HepG2 (cell line): ENCODE measurements around the gene MYO18B. TPM values are rescaled to one million over a fixed set of nuclear protein-coding genes. Genes with fewer than 3 reads are reported as not detected.

Experiments
- GPN1 ChIP-seq: sonication (generic); formaldehyde crosslinking; IDR thresholded peaks from 2 replicates; pipeline ENCODE4 v1.5.1; 2020; ENCODE audit warnings: missing genetic modification reagents, borderline replicate concordance
- HNRNPH1 ChIP-seq: fragments of 200-400 bp; formaldehyde crosslinking; optimal IDR thresholded peaks from 2 replicates; pipeline ENCODE3; 2017; ENCODE audit warnings: mild to moderate bottlenecking, low read depth, low read length
- RORA ChIP-seq: sonication (generic); formaldehyde crosslinking; IDR thresholded peaks from 2 replicates; pipeline ENCODE4 v1.5.0; 2020; ENCODE audit warnings: mild to moderate bottlenecking, missing genetic modification reagents, moderate library complexity
- TRIM24 ChIP-seq: sonication (generic); formaldehyde crosslinking; IDR thresholded peaks from 2 replicates; pipeline ENCODE4 v1.8.0; 2022; ENCODE audit warnings: mild to moderate bottlenecking, missing genetic modification reagents
- YEATS2 ChIP-seq: sonication (generic); formaldehyde crosslinking; IDR thresholded peaks from 2 replicates; pipeline ENCODE4 v1.4.0; 2020; ENCODE audit warnings: missing genetic modification reagents, borderline replicate concordance
- YY1 ChIP-seq: IDR thresholded peaks from 2 replicates; pipeline ENCODE4 v1.6.1; 2011; ENCODE audit warnings: low read length, low read depth, moderate library complexity, mild to moderate bottlenecking; ENCODE audit not compliant: insufficient read depth, insufficient replicate concordance
- ZFP37 ChIP-seq: sonication (generic); formaldehyde crosslinking; IDR thresholded peaks from 2 replicates; pipeline ENCODE4 v1.4.0; 2020; ENCODE audit warnings: missing genetic modification reagents, borderline replicate concordance
- ZNF7 ChIP-seq: IDR thresholded peaks from 2 replicates; pipeline ENCODE4 v1.6.1; 2016; ENCODE audit warnings: missing biosample characterization, missing genetic modification reagents
- ZNF879 ChIP-seq: sonication (generic); formaldehyde crosslinking; IDR thresholded peaks from 2 replicates; pipeline ENCODE4 v1.8.1; 2023; ENCODE audit warnings: missing genetic modification reagents
- ZSCAN31 ChIP-seq: sonication (generic); formaldehyde crosslinking; IDR thresholded peaks from 2 replicates; pipeline ENCODE4 v1.5.0; 2020; ENCODE audit warnings: low read depth, mild to moderate bottlenecking, missing genetic modification reagents
- polyA plus RNA-seq, 8 experiments: library from polyadenylated mRNA; depleted of rRNA in 3 of 8; stranded (reverse) in 7 of 8; unstranded in 1 of 8; fragments of >200 nt; fragmentation: Illumina TruSeq in 4 of 8; extraction: Trizol in 4 of 8; gene quantifications; 2 replicates each; pipeline versions ENCODE4 v1.2.1 to v1.2.3, GENCODE V29; 2011 to 2016; ENCODE audit warnings: low read depth in 4 of 8, missing spikeins in 1 of 8, mixed read lengths in 1 of 8; ENCODE audit not compliant: insufficient read depth in 1 of 8
- total RNA-seq, 5 experiments: library from RNA; depleted of rRNA; stranded (reverse); fragments of >200 nt; fragmentation: Illumina TruSeq; extraction: Trizol; gene quantifications; 2 replicates each; pipeline ENCODE4 v1.2.3, GENCODE V29; 2016; ENCODE audit warnings: low read depth in 1 of 5
- TF ChIP-seq, protein P1 (sequence below): sonication (generic); formaldehyde crosslinking; IDR thresholded peaks from one replicate; pipeline ENCODE4 v1.5.1; 2020; ENCODE audit warnings: mild to moderate bottlenecking, missing genetic modification reagents; ENCODE audit errors: not compliant biosample characterization
- TF ChIP-seq, protein P2 (sequence below): sonication (generic); formaldehyde crosslinking; IDR thresholded peaks from 2 replicates; pipeline ENCODE4 v1.5.1; 2020; ENCODE audit warnings: mild to moderate bottlenecking, missing genetic modification reagents, moderate library complexity
- TF ChIP-seq, protein P3 (sequence below): IDR thresholded peaks from 2 replicates; pipeline ENCODE4 v1.6.1; 2016; ENCODE audit warnings: missing genetic modification reagents, missing compliant biosample characterization
- TF ChIP-seq, protein P4 (sequence below): sonication (generic); formaldehyde crosslinking; IDR thresholded peaks from 2 replicates; pipeline ENCODE4 v1.4.0; 2020; ENCODE audit warnings: missing genetic modification reagents
- TF ChIP-seq, protein P5 (sequence below): fragments of 450-650 bp; IDR thresholded peaks from 2 replicates; pipeline ENCODE4 v1.6.1; 2016

MYO18B gene
- total and polyA plus RNA-seq, 2 of the 13 experiments (the other 11 are each of a cell fraction or from before 2014, with no cell fraction given), result 0.01 TPM; not detected in 1

DNA sequence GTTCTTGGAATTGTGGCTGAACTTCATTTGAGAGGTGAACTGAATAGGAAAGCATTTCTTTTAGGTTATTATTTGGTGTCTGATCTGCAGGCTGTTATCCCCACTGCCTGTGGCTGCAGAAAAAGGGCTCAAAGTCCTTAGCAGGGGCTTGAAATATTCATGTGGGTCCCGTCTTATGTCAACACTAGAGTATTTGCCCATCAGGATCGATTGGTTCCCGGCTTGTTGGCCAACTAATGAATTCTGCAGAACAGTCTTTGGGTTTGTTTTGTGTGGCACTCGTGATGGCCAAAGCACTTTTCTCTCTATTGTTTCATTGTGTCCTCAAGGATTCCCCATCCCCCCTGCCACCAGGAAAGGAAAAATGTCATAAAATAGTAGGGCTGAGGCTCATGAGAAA lies 211.9 kb downstream of the MYO18B start (continued):
- TF ChIP-seq, protein P1, sequence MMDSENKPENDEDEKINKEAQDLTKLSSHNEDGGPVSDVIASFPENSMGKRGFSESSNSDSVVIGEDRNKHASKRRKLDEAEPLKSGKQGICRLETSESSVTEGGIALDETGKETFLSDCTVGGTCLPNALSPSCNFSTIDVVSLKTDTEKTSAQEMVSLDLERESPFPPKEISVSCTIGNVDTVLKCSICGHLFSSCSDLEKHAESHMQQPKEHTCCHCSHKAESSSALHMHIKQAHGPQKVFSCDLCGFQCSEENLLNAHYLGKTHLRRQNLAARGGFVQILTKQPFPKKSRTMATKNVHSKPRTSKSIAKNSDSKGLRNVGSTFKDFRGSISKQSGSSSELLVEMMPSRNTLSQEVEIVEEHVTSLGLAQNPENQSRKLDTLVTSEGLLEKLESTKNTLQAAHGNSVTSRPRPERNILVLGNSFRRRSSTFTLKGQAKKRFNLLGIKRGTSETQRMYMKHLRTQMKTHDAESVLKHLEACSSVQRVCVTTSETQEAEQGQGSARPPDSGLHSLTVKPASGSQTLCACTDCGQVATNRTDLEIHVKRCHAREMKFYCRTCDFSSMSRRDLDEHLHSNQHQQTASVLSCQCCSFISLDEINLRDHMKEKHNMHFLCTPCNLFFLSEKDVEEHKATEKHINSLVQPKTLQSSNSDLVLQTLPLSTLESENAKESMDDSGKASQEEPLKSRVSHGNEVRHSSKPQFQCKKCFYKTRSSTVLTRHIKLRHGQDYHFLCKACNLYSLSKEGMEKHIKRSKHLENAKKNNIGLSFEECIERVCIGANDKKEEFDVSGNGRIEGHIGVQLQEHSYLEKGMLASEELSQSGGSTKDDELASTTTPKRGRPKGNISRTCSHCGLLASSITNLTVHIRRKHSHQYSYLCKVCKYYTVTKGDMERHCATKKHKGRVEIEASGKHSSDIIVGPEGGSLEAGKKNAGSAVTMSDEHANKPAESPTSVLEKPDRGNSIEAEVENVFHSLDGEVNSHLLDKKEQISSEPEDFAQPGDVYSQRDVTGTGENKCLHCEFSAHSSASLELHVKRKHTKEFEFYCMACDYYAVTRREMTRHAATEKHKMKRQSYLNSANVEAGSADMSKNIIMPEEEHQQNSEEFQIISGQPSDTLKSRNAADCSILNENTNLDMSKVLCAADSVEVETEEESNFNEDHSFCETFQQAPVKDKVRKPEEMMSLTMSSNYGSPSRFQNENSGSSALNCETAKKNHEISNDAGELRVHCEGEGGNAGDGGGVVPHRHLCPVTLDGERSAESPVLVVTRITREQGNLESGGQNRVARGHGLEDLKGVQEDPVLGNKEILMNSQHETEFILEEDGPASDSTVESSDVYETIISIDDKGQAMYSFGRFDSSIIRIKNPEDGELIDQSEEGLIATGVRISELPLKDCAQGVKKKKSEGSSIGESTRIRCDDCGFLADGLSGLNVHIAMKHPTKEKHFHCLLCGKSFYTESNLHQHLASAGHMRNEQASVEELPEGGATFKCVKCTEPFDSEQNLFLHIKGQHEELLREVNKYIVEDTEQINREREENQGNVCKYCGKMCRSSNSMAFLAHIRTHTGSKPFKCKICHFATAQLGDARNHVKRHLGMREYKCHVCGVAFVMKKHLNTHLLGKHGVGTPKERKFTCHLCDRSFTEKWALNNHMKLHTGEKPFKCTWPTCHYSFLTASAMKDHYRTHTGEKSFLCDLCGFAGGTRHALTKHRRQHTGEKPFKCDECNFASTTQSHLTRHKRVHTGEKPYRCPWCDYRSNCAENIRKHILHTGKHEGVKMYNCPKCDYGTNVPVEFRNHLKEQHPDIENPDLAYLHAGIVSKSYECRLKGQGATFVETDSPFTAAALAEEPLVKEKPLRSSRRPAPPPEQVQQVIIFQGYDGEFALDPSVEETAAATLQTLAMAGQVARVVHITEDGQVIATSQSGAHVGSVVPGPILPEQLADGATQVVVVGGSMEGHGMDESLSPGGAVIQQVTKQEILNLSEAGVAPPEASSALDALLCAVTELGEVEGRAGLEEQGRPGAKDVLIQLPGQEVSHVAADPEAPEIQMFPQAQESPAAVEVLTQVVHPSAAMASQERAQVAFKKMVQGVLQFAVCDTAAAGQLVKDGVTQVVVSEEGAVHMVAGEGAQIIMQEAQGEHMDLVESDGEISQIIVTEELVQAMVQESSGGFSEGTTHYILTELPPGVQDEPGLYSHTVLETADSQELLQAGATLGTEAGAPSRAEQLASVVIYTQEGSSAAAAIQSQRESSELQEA (CRISPR knock-in tag), result no peak
- TF ChIP-seq, protein P2, sequence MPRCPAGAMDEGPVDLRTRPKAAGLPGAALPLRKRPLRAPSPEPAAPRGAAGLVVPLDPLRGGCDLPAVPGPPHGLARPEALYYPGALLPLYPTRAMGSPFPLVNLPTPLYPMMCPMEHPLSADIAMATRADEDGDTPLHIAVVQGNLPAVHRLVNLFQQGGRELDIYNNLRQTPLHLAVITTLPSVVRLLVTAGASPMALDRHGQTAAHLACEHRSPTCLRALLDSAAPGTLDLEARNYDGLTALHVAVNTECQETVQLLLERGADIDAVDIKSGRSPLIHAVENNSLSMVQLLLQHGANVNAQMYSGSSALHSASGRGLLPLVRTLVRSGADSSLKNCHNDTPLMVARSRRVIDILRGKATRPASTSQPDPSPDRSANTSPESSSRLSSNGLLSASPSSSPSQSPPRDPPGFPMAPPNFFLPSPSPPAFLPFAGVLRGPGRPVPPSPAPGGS (CRISPR knock-in tag), result no peak
- TF ChIP-seq ZSCAN31 (CRISPR knock-in tag) (no peak), HNRNPH1 (no peak), YEATS2 (no peak), GPN1 (CRISPR knock-in tag) (no peak), ZNF7 (CRISPR knock-in tag) (no peak), ZFP37 (CRISPR knock-in tag) (no peak), YY1 (no peak), TRIM24 (CRISPR knock-in tag) (no peak), ZNF879 (no peak), RORA (CRISPR knock-in tag) (no peak)
- TF ChIP-seq, protein P3, sequence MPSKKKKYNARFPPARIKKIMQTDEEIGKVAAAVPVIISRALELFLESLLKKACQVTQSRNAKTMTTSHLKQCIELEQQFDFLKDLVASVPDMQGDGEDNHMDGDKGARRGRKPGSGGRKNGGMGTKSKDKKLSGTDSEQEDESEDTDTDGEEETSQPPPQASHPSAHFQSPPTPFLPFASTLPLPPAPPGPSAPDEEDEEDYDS (CRISPR knock-in tag), result no peak
- TF ChIP-seq, protein P4, sequence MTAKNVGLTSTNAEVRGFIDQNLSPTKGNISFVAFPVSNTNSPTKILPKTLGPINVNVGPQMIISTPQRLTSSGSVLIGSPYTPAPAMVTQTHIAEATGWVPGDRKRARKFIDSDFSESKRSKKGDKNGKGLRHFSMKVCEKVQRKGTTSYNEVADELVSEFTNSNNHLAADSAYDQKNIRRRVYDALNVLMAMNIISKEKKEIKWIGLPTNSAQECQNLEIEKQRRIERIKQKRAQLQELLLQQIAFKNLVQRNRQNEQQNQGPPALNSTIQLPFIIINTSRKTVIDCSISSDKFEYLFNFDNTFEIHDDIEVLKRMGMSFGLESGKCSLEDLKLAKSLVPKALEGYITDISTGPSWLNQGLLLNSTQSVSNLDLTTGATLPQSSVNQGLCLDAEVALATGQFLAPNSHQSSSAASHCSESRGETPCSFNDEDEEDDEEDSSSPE (CRISPR knock-in tag), result no peak
- TF ChIP-seq, protein P5, sequence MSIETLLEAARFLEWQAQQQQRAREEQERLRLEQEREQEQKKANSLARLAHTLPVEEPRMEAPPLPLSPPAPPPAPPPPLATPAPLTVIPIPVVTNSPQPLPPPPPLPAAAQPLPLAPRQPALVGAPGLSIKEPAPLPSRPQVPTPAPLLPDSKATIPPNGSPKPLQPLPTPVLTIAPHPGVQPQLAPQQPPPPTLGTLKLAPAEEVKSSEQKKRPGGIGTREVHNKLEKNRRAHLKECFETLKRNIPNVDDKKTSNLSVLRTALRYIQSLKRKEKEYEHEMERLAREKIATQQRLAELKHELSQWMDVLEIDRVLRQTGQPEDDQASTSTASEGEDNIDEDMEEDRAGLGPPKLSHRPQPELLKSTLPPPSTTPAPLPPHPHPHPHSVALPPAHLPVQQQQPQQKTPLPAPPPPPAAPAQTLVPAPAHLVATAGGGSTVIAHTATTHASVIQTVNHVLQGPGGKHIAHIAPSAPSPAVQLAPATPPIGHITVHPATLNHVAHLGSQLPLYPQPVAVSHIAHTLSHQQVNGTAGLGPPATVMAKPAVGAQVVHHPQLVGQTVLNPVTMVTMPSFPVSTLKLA, result no peak
